ENCODE measurements around the gene ILK.

- TF ChIP-seq CTCF (IDR thresholded peaks at IDR 0.05) = no peak
- no peak for TF ChIP-seq EZH2phosphoT487 (IDR thresholded peaks at IDR 0.05)
Measured at GRCh38 chr11:6563667-6564066, 39.9 kb upstream of the ILK start.
